IMR-90 (cell line): ENCODE data around the gene NRM. TPM values are rescaled to one million over a fixed set of nuclear protein-coding genes. Genes with fewer than 3 reads are reported as not detected.
A peak's percentile ranks its signal among the peaks of the same experiment; 100 is the strongest.

Experiments
- ATAC-seq: fragments of 200-7000 bp; cut with Tn5 transposase; 2 replicates; pipeline ENCODE4 v1.9.1; 2020; ENCODE audit warnings: low read depth, mild to moderate bottlenecking, moderate library complexity
- BruUV-seq: library from RNA; stranded (reverse); fragments of 400-500 nt; replicated peaks from 2 replicates; lab custom pipeline; 2021; lab: Mats Ljungman, UMichigan
- CTCF ChIA-PET: fragments of 300-600 bp; formaldehyde crosslinking; extraction: SDS; loops from one replicate; lab custom pipeline; 2021; ENCODE audit warnings: antibody characterized with exemption; lab: Yijun Ruan, JAX
- POLR2A ChIA-PET: fragments of 300-600 bp; sonication (Branson Sonifier 250); formaldehyde crosslinking; loops from one replicate; lab custom pipeline; 2022; ENCODE audit warnings: antibody characterized with exemption; ENCODE audit not compliant: unreplicated experiment; lab: Charles Lee
- DNase-seq: peaks from one replicate; pipeline ENCODE4 v3.0.0; 2013
- H2AFZ ChIP-seq: replicated peaks from 2 replicates; pipeline ENCODE3; 2013; ENCODE audit warnings: low read length, mild to moderate bottlenecking; ENCODE audit not compliant: poor library complexity
- H2AK5ac ChIP-seq: 2 replicates; pipeline ENCODE4 v1.6.1; 2013; ENCODE audit warnings: low read depth, low read length, inconsistent platforms
- H2AK9ac ChIP-seq: replicated peaks from 2 replicates; pipeline ENCODE3; 2013; ENCODE audit warnings: mild to moderate bottlenecking, low read depth, low read length, moderate library complexity; ENCODE audit not compliant: poor library complexity
- H2BK120ac ChIP-seq: 2 replicates; pipeline ENCODE4 v1.6.1; 2013; ENCODE audit warnings: low read depth, low read length, inconsistent platforms
- H2BK15ac ChIP-seq: 3 replicates; pipeline ENCODE4 v1.6.1; 2013; ENCODE audit warnings: low read depth, low read length, inconsistent platforms
- H2BK20ac ChIP-seq: 2 replicates; pipeline ENCODE4 v1.6.1; 2013; ENCODE audit warnings: low read depth, mild to moderate bottlenecking, inconsistent platforms, low read length, moderate library complexity
- H2BK5ac ChIP-seq: 2 replicates; pipeline ENCODE4 v1.6.1; 2013; ENCODE audit warnings: mild to moderate bottlenecking, low read depth, low read length, inconsistent platforms; ENCODE audit not compliant: poor library complexity, severe bottlenecking
- H3K14ac ChIP-seq: replicated peaks from 2 replicates; pipeline ENCODE4 v1.6.1; 2013; ENCODE audit warnings: low read depth, low read length, inconsistent platforms
- H3K18ac ChIP-seq: 2 replicates; pipeline ENCODE4 v1.6.1; 2013; ENCODE audit warnings: low read depth, low read length, control low read depth
- H3K23ac ChIP-seq: 2 replicates; pipeline ENCODE4 v1.6.1; 2013; ENCODE audit warnings: low read depth, low read length, inconsistent platforms
- H3K27ac ChIP-seq: 2 replicates; pipeline ENCODE4 v1.5.1; 2013; ENCODE audit warnings: mild to moderate bottlenecking, control low read depth, low read length; ENCODE audit not compliant: insufficient read depth
- H3K27me3 ChIP-seq: 2 replicates; pipeline ENCODE4 v1.6.1; 2013; ENCODE audit warnings: low read length; ENCODE audit not compliant: control insufficient read depth, insufficient read depth
- H3K36me3 ChIP-seq: 2 replicates; pipeline ENCODE4 v1.6.1; 2013; ENCODE audit warnings: low read length, mixed read lengths; ENCODE audit not compliant: control insufficient read depth, insufficient read depth
- H3K4ac ChIP-seq: 2 replicates; pipeline ENCODE4 v1.6.1; 2013; ENCODE audit warnings: low read depth, low read length, inconsistent platforms
- H3K4me1 ChIP-seq: 2 replicates; pipeline ENCODE4 v1.6.1; 2013; ENCODE audit warnings: low read length, mixed read lengths; ENCODE audit not compliant: control insufficient read depth, insufficient read depth
- H3K4me2 ChIP-seq: 2 replicates; pipeline ENCODE4 v1.6.1; 2013; ENCODE audit warnings: low read depth, mild to moderate bottlenecking, control low read depth, low read length, moderate library complexity
- H3K4me3 ChIP-seq: 2 replicates; pipeline ENCODE4 v1.5.1; 2013; ENCODE audit warnings: low read depth, mild to moderate bottlenecking, control low read depth, low read length, moderate library complexity; ENCODE audit not compliant: insufficient read depth
- H3K56ac ChIP-seq: 2 replicates; pipeline ENCODE4 v1.6.1; 2013; ENCODE audit warnings: low read length, inconsistent platforms; ENCODE audit not compliant: insufficient read depth; ENCODE audit errors: extremely low read depth
- H3K79me1 ChIP-seq, 2 experiments: 2 replicates each; pipeline ENCODE4 v1.6.1; 2013; ENCODE audit warnings: low read length in 2 of 2, inconsistent platforms in 1 of 2, low read depth in 1 of 2
- H3K9ac ChIP-seq: 2 replicates; pipeline ENCODE4 v1.6.1; 2013; ENCODE audit warnings: low read depth, low read length, control low read depth
- H3K9me1 ChIP-seq: 2 replicates; pipeline ENCODE4 v1.6.1; 2013; ENCODE audit warnings: low read length, inconsistent platforms; ENCODE audit not compliant: insufficient read depth
- H3K9me3 ChIP-seq: 2 replicates; pipeline ENCODE4 v1.6.1; 2013; ENCODE audit warnings: low read length; ENCODE audit not compliant: control insufficient read depth, insufficient read depth
- H4K20me1 ChIP-seq: 2 replicates; pipeline ENCODE4 v1.6.1; 2013; ENCODE audit warnings: low read length, inconsistent platforms; ENCODE audit not compliant: insufficient read depth
- H4K5ac ChIP-seq: 2 replicates; pipeline ENCODE4 v1.6.1; 2013; ENCODE audit warnings: mild to moderate bottlenecking, low read depth, low read length, control low read depth
- H4K8ac ChIP-seq, 2 experiments: 2 replicates each; pipeline ENCODE4 v1.6.1; 2013; ENCODE audit warnings: low read depth in 2 of 2, low read length in 2 of 2, control low read depth in 1 of 2, inconsistent platforms in 1 of 2
- H4K91ac ChIP-seq: 2 replicates; pipeline ENCODE4 v1.6.1; 2013; ENCODE audit warnings: low read depth, low read length, inconsistent platforms; ENCODE audit not compliant: insufficient read depth
- CEBPB ChIP-seq: IDR thresholded peaks from 2 replicates; pipeline ENCODE4 v1.6.1; 2012; ENCODE audit warnings: low read depth, low read length, improper control_type of control experiment
- FOS ChIP-seq: fragments of 150-350 bp; IDR thresholded peaks from 2 replicates; pipeline ENCODE4 v1.6.1; 2016; ENCODE audit warnings: low read depth, low read length
- MAZ ChIP-seq: IDR thresholded peaks from 2 replicates; pipeline ENCODE4 v1.6.1; 2012; ENCODE audit warnings: low read depth, mild to moderate bottlenecking, low read length, improper control_type of control experiment, moderate library complexity, borderline replicate concordance
- NFE2L2 ChIP-seq: fragments of 150-350 bp; IDR thresholded peaks from 2 replicates; pipeline ENCODE4 v1.6.1; 2016; ENCODE audit warnings: low read depth, mild to moderate bottlenecking, low read length
- RAD21 ChIP-seq: IDR thresholded peaks from 2 replicates; pipeline ENCODE4 v1.6.1; 2012; ENCODE audit warnings: low read length, improper control_type of control experiment
- SMC3 ChIP-seq: fragments of 150-350 bp; IDR thresholded peaks from 2 replicates; pipeline ENCODE4 v1.6.1; 2016; ENCODE audit warnings: low read depth, mild to moderate bottlenecking, antibody characterized with exemption, low read length, moderate library complexity
- WGBS, 2 experiments: methylation state at CpG; one replicate each; pipeline versions ENCODE4 v1.1.5 to v1.1.7; 2013; ENCODE audit warnings: missing lambda C conversion rate in 2 of 2; ENCODE audit not compliant: insufficient read length in 1 of 2; ENCODE audit errors: extremely low coverage in 2 of 2; 5-methylcytosine and 5-hydroxymethylcytosine counted together
- dilution Hi-C: fragments of 300-500 bp; cut with HindIII; formaldehyde crosslinking; loops from one replicate; pipeline ENCODE4 v1.14.3; 2018; ENCODE audit warnings: low sequenced_read_pairs; ENCODE audit not compliant: unreplicated experiment
- in situ Hi-C: fragments of 300-500 bp; cut with MboI; formaldehyde crosslinking; loops from 3 replicates; pipeline ENCODE4 v1.14.3; 2019; ENCODE audit warnings: low sequenced_read_pairs, inconsistent platforms, mixed read lengths
- intact Hi-C: fragments of 100-400 bp; cut with micrococcal nuclease; formaldehyde crosslinking; loops from 2 replicates; pipeline ENCODE4 v1.10.0; 2022
- polyA plus RNA-seq, 3 experiments: library from polyadenylated mRNA; depleted of rRNA; stranded (reverse); fragments of >200 nt; gene quantifications; 2 replicates each; pipeline ENCODE4 v1.2.3, GENCODE V29; 2012; ENCODE audit warnings: low replicate concordance in 1 of 3
- total RNA-seq: library from RNA; depleted of rRNA; stranded (reverse); fragments of >200 nt; gene quantifications from 2 replicates; pipeline ENCODE4 v1.2.3, GENCODE V29; 2012

Gene NRM
- total and polyA plus RNA-seq, 2 of the 4 experiments (the other 2 are of a cell fraction), result 2.2 to 27.0 TPM

GRCh38 chr6:30688569-30688968 lies 2.2 kb downstream of the NRM start:
- Histone ChIP-seq H3K4ac (peak overlapping the region; percentile 98), H3K18ac (no peak overlapping the region; the same call in 1 of the 2 replicates), H2BK15ac (peak overlapping the region; percentile 40; the same call in 1 of the 3 replicates), H3K4me1 (peaks cover 19% of the 10 kb centered on the region), H3K79me1 (peaks cover 18 to 37% of the 10 kb centered on the region in 2 experiments; a peak in 3 of 4 replicates), H2BK120ac (peak overlapping the region; percentile 12; the same call in 1 of the 2 replicates), H2BK5ac (peak overlapping the region; percentile 92), H2AK9ac (peak overlapping the region; percentile 100), H2AK5ac (peak overlapping the region; percentile 98), H3K14ac (peak overlapping the region; percentile 97), H4K5ac (peak overlapping the region; percentile 69; the same call in 1 of the 2 replicates), H3K4me2 (peak overlapping the region; percentile 73), H3K27me3 (no peaks in the 10 kb centered on the region), H3K56ac (peak overlapping the region; percentile 95), H3K27ac (peak overlapping the region; percentile 96), H2AFZ (no peak overlapping the region), H4K8ac (peak overlapping the region; percentile 88 to 96; a peak in 3 of 4 replicates), H3K36me3 (peaks cover 15% of the 10 kb centered on the region), H3K9ac (peak overlapping the region; percentile 92), H4K91ac (peak overlapping the region; percentile 97), H3K23ac (peak overlapping the region; percentile 93; the same call in 1 of the 2 replicates), H2BK20ac (peak overlapping the region; percentile 60; the same call in 1 of the 2 replicates), H3K9me1 (peaks cover 13% of the 10 kb centered on the region), H4K20me1 (peaks cover 24% of the 10 kb centered on the region), H3K4me3 (no peak overlapping the region), H3K9me3 (no peaks in the 10 kb centered on the region)
- intact Hi-C loops (no loop called here), in situ Hi-C loops (no loop called here), dilution Hi-C loops (no loop called here)
- POLR2A ChIA-PET, result no interaction called here
- TF ChIP-seq RAD21, result no peak
- no peak for TF ChIP-seq MAZ
- no peak for TF ChIP-seq CEBPB
- TF ChIP-seq SMC3, result no peak
- TF ChIP-seq FOS, result no peak
- TF ChIP-seq NFE2L2, result no peak
- CTCF ChIA-PET, result interaction anchor here (2.2 kb wide), 1 partner anchor 10 kb away, joined by 6 read pairs; no protein-coding TSS in a partner anchor
- no TSS peak for BruUV-seq
- WGBS, 2 experiments, result no CpG with 5 or more reads among the region's 9 CpGs
- DNase-seq (no peak), ATAC-seq (no peak)
